Stimulated activated naive CD8-positive, alpha-beta T cell treated with anti-CD3 and anti-CD28 coated beads, Interleukin-15, Interleukin-2, amounts not matched to agents 100 U/mL and 50 U/mL, for 24 hours (primary cell): Measurements from ENCODE around the gene PLLP.
A peak's percentile ranks its signal among the peaks of the same experiment; 100 is the strongest.

Source experiments
- ATAC-seq: fragments of 150-1000 bp; cut with Tn5 transposase; one replicate; pipeline ENCODE4 v1.10.0; 2021
- DNase-seq: peaks from one replicate; pipeline ENCODE4 v3.0.0; 2021

PLLP gene

DNA sequence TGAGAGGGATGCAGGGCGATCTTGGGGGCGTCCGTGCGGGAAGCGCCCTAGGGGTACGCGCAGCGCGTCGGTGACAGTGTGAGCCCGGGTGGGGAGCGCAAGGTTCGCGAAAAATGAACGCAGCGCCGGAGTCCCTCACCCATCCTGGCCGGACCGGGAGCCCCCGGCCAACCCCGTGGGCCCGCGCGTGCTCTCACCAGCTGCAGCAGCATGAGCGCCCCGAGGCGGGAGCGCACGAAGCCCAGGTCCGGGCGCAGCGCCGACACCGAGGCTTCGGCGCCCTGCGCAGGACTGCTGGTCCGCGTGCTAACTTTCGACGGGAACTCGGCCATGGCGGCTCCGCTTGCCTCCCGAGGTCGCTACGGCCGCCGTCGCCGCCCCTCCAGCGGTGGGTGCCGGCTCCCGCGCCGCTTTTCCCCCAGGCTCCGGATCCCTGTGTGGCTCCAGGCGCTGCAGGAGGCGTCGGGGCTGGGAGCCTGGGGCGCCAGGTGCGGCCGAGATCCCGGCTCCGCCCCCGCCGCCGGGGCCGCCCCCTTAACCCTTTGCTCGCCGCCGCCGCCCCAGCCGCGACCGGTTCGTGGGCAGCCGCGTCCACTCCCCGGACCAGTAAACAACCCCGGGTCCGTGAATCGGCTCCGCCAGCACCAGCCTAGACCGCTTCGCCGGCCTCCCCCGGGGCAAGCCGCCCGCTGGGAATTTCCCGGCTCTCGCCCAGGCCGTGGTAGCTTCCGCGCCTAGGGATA lies at the start of gene PLLP:
Gene PLLP (minus strand): TSS at position 464 of the 743 bp plus-strand sequence. CDS start 132 bp downstream, at position 332.
- DNase-seq (peak; percentile 56), ATAC-seq (peak; percentile 53)

DNA sequence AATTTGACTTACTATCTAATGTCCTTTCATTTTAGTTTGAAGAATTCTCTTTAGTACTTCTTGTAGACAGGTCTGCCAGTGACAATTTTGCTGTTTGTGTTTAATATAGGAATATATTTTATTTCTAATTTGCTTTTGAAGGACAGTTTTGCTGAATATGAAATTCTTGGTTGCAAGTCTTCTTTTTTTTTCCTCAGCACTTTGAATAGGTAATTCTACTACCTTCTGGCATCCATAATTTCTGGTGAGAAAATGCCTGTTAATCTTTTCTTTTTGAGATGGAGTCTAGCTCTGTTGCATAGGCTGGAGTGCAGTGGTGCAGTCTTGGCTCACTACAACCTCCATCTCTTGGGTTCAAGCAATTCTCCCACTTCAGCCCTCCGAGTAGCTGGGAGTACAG lies 48.9 kb upstream of the PLLP start:
- DNase-seq (no peak), ATAC-seq (no peak)

- ATAC-seq = no peak
- DNase-seq = no peak
Measured at GRCh38 chr16:57331355-57331754, 46.9 kb upstream of the PLLP start.

GRCh38 chr16:57329718-57330327 lies 45.4 kb upstream of the PLLP start:
- DNase-seq = no peak
- ATAC-seq = no peak

- DNase-seq (no peak), ATAC-seq (no peak)
Measured at GRCh38 chr16:57325458-57325857, 41.0 kb upstream of the PLLP start.

DNA sequence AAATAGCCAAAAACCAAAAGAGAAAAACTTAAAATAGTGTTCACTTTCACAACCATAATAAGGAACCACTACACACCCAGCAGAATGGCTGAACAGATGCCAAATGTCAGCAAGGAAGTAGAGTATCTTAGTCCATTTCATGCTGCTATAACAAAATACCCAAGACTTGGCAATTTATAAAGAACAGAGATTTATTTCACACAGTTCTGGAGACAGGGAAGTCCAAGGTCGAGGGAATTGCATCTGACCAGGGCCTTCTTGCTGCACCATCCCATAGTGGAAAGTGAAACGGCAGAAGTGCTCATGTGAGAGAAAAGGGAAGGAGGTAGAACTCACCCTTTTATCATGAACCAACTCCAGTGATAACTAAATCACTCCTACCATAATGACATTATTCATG lies 40.3 kb upstream of the PLLP start:
- DNase-seq = no peak
- ATAC-seq = no peak

- ATAC-seq (no peak), DNase-seq (no peak)
Measured at GRCh38 chr16:57319646-57320045, 35.2 kb upstream of the PLLP start.

GRCh38 chr16:57318240-57318970 lies 33.9 kb upstream of the PLLP start:
- DNase-seq (no peak), ATAC-seq (no peak)

GRCh38 chr16:57316390-57317017 lies 32.0 kb upstream of the PLLP start:
- ATAC-seq = no peak
- DNase-seq = no peak

- DNase-seq = no peak
- ATAC-seq = no peak
Measured at GRCh38 chr16:57315416-57315815, 30.9 kb upstream of the PLLP start.

DNA sequence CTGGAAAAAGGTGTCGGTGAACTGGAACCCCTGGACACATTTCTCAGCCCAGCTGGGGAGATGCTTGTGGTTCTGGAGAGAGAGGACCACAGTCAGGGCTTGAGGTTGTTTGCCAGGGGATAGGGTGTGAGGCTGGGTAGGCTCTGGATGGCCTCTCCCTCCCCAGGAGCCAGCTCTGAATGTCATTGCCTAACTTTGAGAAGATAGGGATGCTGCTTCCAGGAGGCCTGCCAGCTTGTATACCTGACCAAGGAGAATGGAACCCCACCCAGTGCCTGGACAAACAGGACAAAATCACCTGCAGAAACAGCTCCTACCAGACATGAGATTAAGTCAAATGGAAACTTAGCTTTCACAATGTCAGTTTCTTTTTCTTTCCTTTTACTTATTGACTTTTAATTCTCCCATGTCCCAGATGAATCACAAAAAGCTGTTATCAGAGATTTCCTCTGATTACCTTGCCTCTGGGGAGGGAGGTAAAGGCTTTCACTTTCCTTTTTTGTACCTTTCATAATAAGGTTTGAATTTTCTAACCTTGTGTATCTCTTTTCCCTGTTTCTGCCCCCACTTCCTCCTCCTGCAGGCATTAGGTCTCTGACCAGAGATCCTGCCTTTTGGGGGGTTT lies 29.8 kb upstream of the PLLP start:
- ATAC-seq (peak; percentile 78), DNase-seq (no peak)

- DNase-seq (no peak), ATAC-seq (no peak)
Measured at GRCh38 chr16:57313509-57313908, 29.0 kb upstream of the PLLP start.

DNA sequence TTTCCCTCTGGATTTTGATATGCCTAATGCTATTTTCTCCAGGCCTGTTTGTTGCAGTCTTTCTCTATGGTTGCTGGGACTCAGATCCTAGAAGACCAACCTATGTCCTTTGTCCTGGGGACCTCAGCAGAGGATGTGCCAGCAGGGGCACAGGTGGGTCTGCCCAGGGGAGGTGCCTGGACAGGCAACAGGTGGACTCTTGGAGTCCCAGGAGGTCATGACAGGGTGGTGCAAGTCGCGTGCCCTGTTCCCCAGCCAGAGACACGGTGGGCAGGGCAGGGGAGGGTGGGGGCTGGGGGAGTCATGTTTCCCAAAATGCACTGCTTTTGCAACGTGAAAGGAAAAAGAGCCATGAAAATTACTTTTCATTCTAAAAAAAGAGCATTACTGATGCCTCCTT lies 26.3 kb upstream of the PLLP start:
- DNase-seq = no peak
- ATAC-seq = no peak

GRCh38 chr16:57308041-57308440 lies 23.6 kb upstream of the PLLP start:
- ATAC-seq (no peak), DNase-seq (no peak)

DNA sequence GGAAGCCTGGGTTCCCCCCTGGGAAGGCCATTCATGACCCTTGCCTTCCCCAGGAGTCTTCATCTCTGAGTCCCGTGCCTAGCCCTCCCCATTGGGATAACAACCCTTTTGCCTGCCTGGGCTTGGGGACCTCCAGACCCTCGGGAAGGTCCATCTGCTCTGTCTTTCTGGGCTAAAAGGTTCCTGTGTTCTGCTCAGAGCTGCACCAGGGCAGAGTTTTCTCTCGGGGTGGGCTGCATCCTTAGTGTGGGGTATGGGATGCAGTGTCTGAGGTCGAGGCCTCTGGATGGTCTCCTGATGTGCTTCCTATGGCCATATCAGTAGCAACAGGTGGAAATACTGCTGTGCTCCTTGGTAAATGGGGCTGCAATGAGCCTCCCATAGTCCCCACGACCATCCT lies 22.9 kb upstream of the PLLP start:
- no peak for ATAC-seq

DNA sequence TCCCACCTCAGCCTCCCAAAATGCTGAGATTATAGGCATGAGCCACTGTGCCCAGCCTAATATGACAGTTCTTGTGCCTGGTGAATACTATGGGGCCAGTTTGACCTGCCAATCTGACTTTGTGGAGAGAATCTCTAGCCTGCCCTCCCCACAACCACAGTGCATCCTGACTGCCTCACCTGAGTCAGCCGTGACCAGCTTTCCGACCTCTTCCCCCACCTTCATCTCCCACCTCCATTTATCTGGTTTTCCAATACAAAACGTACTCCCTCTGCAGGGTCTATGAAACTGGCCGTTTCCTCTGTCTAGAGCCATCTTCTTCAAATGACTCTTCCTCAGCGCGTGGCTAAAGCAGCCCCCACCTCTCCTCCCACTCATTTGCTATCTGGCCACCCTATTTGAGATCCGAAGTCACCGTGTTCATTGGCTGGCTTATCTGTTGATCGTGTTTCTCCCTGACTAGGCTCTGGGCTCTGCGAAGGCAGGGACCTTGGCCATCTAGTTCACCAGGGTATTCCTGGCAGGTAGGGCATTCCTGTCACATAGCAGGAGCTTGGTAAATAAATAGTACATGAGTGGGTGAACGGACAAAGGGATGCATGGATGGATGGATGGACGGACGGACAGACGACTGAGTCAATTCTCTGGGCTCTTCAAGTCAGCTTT lies 22.3 kb upstream of the PLLP start:
- ATAC-seq (no peak), DNase-seq (no peak)

More for the DNA sequence above, 22.9 kb upstream of the PLLP start:
- DNase-seq = no peak

DNA sequence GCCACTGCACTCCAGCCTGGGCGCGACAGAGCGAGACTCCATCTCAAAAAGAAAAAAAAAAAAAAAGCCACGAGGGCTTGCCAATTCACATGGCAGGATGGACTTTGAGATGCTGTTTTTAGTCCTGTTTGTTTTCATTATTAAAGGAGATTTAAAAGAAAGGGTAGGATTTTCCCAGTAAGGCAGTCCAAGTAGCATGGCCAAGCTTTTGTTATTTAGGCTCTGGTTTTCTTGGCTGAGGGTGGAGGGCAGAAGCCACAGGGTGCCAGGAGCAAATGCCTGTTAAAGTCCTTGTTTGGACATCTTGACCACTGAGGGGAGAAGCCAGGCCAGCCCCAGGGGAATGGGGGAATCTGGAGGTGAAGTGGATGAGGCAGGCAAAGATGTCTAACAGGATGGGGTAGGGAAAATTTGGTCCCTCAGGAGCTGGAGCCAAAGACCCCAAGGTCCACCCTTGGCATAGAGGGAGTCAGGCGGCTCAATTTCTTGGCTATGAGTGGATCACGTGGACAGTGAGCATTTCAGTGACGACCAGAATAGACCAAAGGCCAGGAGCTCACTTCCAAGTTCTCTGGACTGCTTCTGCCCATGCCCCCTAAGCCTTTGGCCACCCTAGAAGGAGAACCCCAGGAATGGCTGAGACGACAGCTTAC lies 20.8 kb upstream of the PLLP start:
- ATAC-seq (no peak), DNase-seq (no peak)

DNA sequence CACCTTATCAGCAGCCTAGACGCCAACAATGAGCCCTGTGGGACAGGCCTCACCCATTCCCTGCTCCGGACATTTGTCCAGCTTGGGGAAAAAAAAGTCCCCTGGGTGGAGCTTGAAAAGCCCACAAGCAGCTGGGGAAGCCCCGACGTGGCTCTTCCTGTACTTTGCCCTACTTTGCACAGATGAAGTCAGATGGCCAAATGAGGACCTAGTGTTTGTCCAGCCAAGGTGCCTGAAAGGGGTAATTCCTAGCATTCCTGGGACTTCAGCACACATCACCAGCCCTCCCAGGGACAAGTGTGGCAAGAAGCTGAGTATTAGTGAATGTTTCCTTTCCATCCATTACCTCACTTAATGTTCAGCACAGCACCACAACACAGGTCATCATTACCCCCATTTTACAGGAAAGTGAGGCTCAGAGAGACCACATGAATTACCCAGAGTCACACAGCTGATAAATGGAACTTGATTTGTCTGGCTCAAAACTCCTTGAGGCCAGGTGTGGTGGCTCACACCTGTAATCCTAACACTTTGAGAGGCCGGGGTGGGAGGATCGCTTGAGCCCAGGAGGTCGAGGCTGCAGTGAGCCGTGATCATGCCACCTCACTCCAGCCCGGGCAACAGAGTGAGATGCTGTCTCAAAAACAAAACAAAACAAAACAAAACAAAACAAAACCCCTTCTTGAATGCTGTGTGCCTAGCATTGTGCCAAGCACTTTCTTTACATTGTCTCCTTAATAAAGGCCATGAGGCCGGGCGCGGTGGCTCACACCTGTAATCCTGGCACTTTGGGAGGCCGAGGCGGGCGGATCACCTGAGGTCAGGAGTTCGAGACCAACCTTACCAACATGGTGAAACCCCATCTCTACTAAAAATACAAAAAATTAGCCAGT lies 19.9 kb upstream of the PLLP start:
- no peak for DNase-seq
- ATAC-seq = no peak

DNA sequence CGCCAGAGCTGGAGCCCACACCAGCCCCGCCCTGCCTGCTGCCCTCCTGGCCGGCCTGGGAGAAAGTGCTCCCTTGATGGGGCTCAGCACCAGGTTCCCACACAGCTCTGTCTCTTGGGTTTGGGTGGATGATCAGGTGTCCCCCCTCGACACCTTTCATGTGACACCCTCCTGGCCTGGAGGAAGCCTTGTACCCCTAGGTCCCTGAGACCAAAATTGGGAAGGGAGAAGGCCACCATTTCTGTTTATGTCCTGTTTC lies 19.4 kb upstream of the PLLP start:
- ATAC-seq (no peak), DNase-seq (no peak)
